ENCODE data around the gene CCDC15.

CCDC15 gene

GRCh38 chr11:125068368-125068767, 114.4 kb downstream of the CCDC15 start:
- DNase-seq (ENCODE audit: low spot score) = no peak

- no peak for DNase-seq (ENCODE audit: low spot score)
Measured at GRCh38 chr11:125069008-125069407, 115.0 kb downstream of the CCDC15 start.

GRCh38 chr11:125069796-125070195, 115.8 kb downstream of the CCDC15 start:
- DNase-seq (ENCODE audit: low spot score) = peak; percentile 35

GRCh38 chr11:125070699-125071254, 116.8 kb downstream of the CCDC15 start:
- DNase-seq (ENCODE audit: low spot score) = peak; percentile 71

- no peak for DNase-seq (ENCODE audit: low spot score)
Measured at GRCh38 chr11:125071435-125071834, 117.4 kb downstream of the CCDC15 start.

- DNase-seq (ENCODE audit: low spot score) = no peak
Measured at GRCh38 chr11:125071846-125072217, 117.8 kb downstream of the CCDC15 start.

- DNase-seq (ENCODE audit: low spot score) = no peak
Measured at GRCh38 chr11:125072218-125072960, 118.4 kb downstream of the CCDC15 start.

- DNase-seq (ENCODE audit: low spot score) = no peak
Measured at GRCh38 chr11:125072961-125073590, 119.1 kb downstream of the CCDC15 start.

GRCh38 chr11:125073616-125074483, 119.8 kb downstream of the CCDC15 start:
- DNase-seq (ENCODE audit: low spot score) = no peak

GRCh38 chr11:125074511-125075241, 120.7 kb downstream of the CCDC15 start:
- DNase-seq (ENCODE audit: low spot score) = no peak

- DNase-seq (ENCODE audit: low spot score) = no peak
Measured at GRCh38 chr11:125075242-125075625, 121.2 kb downstream of the CCDC15 start.

- no peak for DNase-seq (ENCODE audit: low spot score)
Measured at GRCh38 chr11:125075900-125076317, 121.9 kb downstream of the CCDC15 start.

GRCh38 chr11:125076378-125076945, 122.5 kb downstream of the CCDC15 start:
- DNase-seq (ENCODE audit: low spot score) = no peak

- DNase-seq (ENCODE audit: low spot score) = no peak
Measured at GRCh38 chr11:125078016-125078415, 124.0 kb downstream of the CCDC15 start.

GRCh38 chr11:125078516-125079140, 124.6 kb downstream of the CCDC15 start:
- DNase-seq (ENCODE audit: low spot score) = no peak

GRCh38 chr11:125079151-125079877, 125.3 kb downstream of the CCDC15 start:
- DNase-seq (ENCODE audit: low spot score) = no peak

GRCh38 chr11:125079878-125080530, 126.0 kb downstream of the CCDC15 start:
- no peak for DNase-seq (ENCODE audit: low spot score)

- DNase-seq (ENCODE audit: low spot score) = no peak
Measured at GRCh38 chr11:125080531-125080911, 126.5 kb downstream of the CCDC15 start.

GRCh38 chr11:125081098-125081798, 127.2 kb downstream of the CCDC15 start:
- DNase-seq (ENCODE audit: low spot score) = no peak
